Astrocyte (in vitro differentiated cells and primary cell): ENCODE results near the gene OR51I2. TPM values are rescaled to one million over a fixed set of nuclear protein-coding genes. Genes with fewer than 3 reads are reported as not detected.

ENCODE experiments used
- DNase-seq: peaks from one replicate; pipeline ENCODE4 v3.0.0-alpha.2; 2010; ENCODE audit warnings: low read depth
- FAIRE-seq: peaks from 2 replicates; lab custom pipeline; 2011; peaks lifted over from hg19 to GRCh38; lab: Jason Lieb, UNC
- H2AFZ ChIP-seq: 2 replicates; pipeline ENCODE4 v1.6.0; 2012; ENCODE audit warnings: low read depth, low read length, inconsistent platforms
- H3K27ac ChIP-seq: 2 replicates; pipeline ENCODE4 v1.5.1; 2011; ENCODE audit warnings: low read depth, low read length, inconsistent platforms
- H3K27me3 ChIP-seq: 2 replicates; pipeline ENCODE4 v1.6.0; 2011; ENCODE audit warnings: low read length, inconsistent platforms; ENCODE audit not compliant: insufficient read depth
- H3K36me3 ChIP-seq: 2 replicates; pipeline ENCODE4 v1.5.1; 2011; ENCODE audit warnings: low read length, inconsistent platforms; ENCODE audit not compliant: insufficient read depth
- H3K4me1 ChIP-seq: 2 replicates; pipeline ENCODE4 v1.5.1; 2011; ENCODE audit warnings: low read length, inconsistent platforms; ENCODE audit not compliant: insufficient read depth
- H3K4me2 ChIP-seq: 2 replicates; pipeline ENCODE4 v1.6.0; 2012; ENCODE audit warnings: low read length, inconsistent platforms
- H3K4me3 ChIP-seq: 2 replicates; pipeline ENCODE4 v1.5.1; 2011; ENCODE audit warnings: low read depth, mild to moderate bottlenecking, low read length, inconsistent platforms; ENCODE audit not compliant: insufficient read depth
- H3K79me2 ChIP-seq: 2 replicates; pipeline ENCODE4 v1.6.0; 2012; ENCODE audit warnings: mild to moderate bottlenecking, low read length, inconsistent platforms; ENCODE audit not compliant: insufficient read depth
- H3K9ac ChIP-seq: 2 replicates; pipeline ENCODE4 v1.6.0; 2012; ENCODE audit warnings: mild to moderate bottlenecking, low read length, inconsistent platforms
- H3K9me3 ChIP-seq: 2 replicates; pipeline ENCODE4 v1.5.1; 2012; ENCODE audit warnings: low read depth, mild to moderate bottlenecking, low read length, inconsistent platforms; ENCODE audit not compliant: insufficient read depth
- H4K20me1 ChIP-seq: 2 replicates; pipeline ENCODE4 v1.6.0; 2012; ENCODE audit warnings: low read length, inconsistent platforms; ENCODE audit not compliant: insufficient read depth
- H3K27ac Mint-ChIP-seq: one replicate; pipeline ENCODE4 v1.8.0; 2021; ENCODE audit warnings: mild to moderate bottlenecking, mixed read lengths; ENCODE audit not compliant: unreplicated experiment
- H3K27me3 Mint-ChIP-seq: one replicate; pipeline ENCODE4 v1.8.0; 2021; ENCODE audit warnings: low read depth, mixed read lengths; ENCODE audit not compliant: unreplicated experiment
- H3K36me3 Mint-ChIP-seq: one replicate; pipeline ENCODE4 v1.8.0; 2021; ENCODE audit warnings: low read depth, mixed read lengths; ENCODE audit not compliant: unreplicated experiment
- H3K4me1 Mint-ChIP-seq: one replicate; pipeline ENCODE4 v1.8.0; 2021; ENCODE audit warnings: low read depth, mixed read lengths; ENCODE audit not compliant: unreplicated experiment
- H3K4me3 Mint-ChIP-seq: one replicate; pipeline ENCODE4 v1.8.0; 2021; ENCODE audit warnings: mild to moderate bottlenecking, moderate library complexity, mixed read lengths; ENCODE audit not compliant: unreplicated experiment
- H3K9me3 Mint-ChIP-seq: one replicate; pipeline ENCODE4 v1.8.0; 2021; ENCODE audit warnings: mild to moderate bottlenecking, mixed read lengths; ENCODE audit not compliant: unreplicated experiment
- EZH2 ChIP-seq: IDR thresholded peaks from 2 replicates; pipeline ENCODE4 v1.6.1; 2012; ENCODE audit warnings: mild to moderate bottlenecking, low read length, inconsistent platforms; ENCODE audit not compliant: insufficient read depth
- total RNA-seq: library from RNA; stranded (reverse); gene quantifications from 2 replicates; pipeline ENCODE4 v1.2.1, GENCODE V29; 2021
- TF ChIP-seq, protein P1 (sequence below): IDR thresholded peaks from 2 replicates; pipeline ENCODE4 v1.5.1; 2011; ENCODE audit warnings: low read depth, mild to moderate bottlenecking, inconsistent platforms, low read length, moderate library complexity; ENCODE audit not compliant: insufficient read depth

Gene OR51I2
- total RNA-seq, 1 donor from 2014 or later, result not detected

DNA sequence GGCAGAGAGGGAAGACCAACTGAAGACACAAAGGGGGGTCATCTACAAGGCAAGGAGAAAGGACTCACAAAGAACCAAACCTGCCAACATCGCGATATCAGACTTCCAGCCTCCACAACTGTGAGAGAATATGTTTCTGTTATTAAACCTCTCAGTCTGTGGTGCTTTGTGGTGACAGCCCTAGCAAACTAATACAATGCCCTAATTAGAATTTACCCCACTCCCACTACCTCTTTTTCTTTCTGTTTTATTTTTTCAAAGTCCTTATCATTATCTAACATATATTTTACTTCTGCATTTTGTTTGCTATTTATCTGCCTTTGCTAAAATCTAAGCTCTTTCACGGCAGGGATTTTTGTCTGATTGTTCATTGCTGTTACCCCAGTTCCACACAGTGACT lies 36.9 kb downstream of the OR51I2 start:
- Mint-ChIP-seq H3K27me3 (no peaks in the 10 kb centered on the region), H3K4me1 (peaks cover 3% of the 10 kb centered on the region), H3K4me3 (no peak overlapping the region), H3K36me3 (no peaks in the 10 kb centered on the region), H3K27ac (no peak overlapping the region), H3K9me3 (no peaks in the 10 kb centered on the region)
- DNase-seq (no peak), FAIRE-seq (no peak)
- Histone ChIP-seq H3K36me3 (no peaks in the 10 kb centered on the region), H3K9me3 (no peaks in the 10 kb centered on the region), H3K4me3 (no peak overlapping the region), H3K9ac (no peak overlapping the region), H3K4me2 (no peak overlapping the region), H3K27ac (no peak overlapping the region), H3K4me1 (no peaks in the 10 kb centered on the region), H2AFZ (no peak overlapping the region), H3K27me3 (no peaks in the 10 kb centered on the region), H3K79me2 (no peaks in the 10 kb centered on the region), H4K20me1 (no peaks in the 10 kb centered on the region)
- TF ChIP-seq EZH2, result no peak
- TF ChIP-seq, protein P1, sequence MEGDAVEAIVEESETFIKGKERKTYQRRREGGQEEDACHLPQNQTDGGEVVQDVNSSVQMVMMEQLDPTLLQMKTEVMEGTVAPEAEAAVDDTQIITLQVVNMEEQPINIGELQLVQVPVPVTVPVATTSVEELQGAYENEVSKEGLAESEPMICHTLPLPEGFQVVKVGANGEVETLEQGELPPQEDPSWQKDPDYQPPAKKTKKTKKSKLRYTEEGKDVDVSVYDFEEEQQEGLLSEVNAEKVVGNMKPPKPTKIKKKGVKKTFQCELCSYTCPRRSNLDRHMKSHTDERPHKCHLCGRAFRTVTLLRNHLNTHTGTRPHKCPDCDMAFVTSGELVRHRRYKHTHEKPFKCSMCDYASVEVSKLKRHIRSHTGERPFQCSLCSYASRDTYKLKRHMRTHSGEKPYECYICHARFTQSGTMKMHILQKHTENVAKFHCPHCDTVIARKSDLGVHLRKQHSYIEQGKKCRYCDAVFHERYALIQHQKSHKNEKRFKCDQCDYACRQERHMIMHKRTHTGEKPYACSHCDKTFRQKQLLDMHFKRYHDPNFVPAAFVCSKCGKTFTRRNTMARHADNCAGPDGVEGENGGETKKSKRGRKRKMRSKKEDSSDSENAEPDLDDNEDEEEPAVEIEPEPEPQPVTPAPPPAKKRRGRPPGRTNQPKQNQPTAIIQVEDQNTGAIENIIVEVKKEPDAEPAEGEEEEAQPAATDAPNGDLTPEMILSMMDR, result no peak

DNA sequence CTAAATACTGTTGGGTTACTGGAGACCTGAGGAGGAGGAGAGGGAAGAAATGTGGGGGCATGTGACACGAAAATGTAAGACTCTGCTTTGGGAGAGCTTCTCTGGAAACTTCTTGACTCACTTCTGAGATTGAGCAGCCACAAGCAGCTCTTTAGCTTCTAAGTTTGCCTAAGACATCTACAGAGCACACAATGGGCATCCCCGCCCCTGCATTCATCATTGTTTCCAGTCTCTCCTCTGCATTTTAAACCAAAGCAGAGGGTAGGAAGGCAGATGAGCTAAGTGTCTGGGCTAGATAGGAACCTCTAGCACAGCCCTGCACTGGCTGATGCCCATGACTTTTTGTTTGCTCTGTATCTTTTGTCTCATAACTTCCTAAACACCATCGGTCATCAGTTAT lies 37.3 kb downstream of the OR51I2 start:
- no peaks in the 10 kb centered on the region for H3K9me3 Mint-ChIP-seq
- no peak for FAIRE-seq
- no peaks in the 10 kb centered on the region for H3K36me3 ChIP-seq
- H3K27me3 ChIP-seq, result no peaks in the 10 kb centered on the region
- H3K4me3 ChIP-seq, result no peak overlapping the region
- no peak overlapping the region for H3K27ac Mint-ChIP-seq
- H3K27ac ChIP-seq, result no peak overlapping the region
- H3K9ac ChIP-seq, result no peak overlapping the region
- TF ChIP-seq EZH2, result no peak
- TF ChIP-seq, protein P1, result no peak
- no peaks in the 10 kb centered on the region for H3K9me3 ChIP-seq
- peaks cover 3% of the 10 kb centered on the region for H3K4me1 Mint-ChIP-seq
- H3K36me3 Mint-ChIP-seq, result no peaks in the 10 kb centered on the region
- H3K4me1 ChIP-seq, result no peaks in the 10 kb centered on the region
- no peaks in the 10 kb centered on the region for H3K27me3 Mint-ChIP-seq
- no peak overlapping the region for H2AFZ ChIP-seq
- H3K79me2 ChIP-seq, result no peaks in the 10 kb centered on the region
- no peak overlapping the region for H3K4me2 ChIP-seq
- no peak overlapping the region for H3K4me3 Mint-ChIP-seq
- no peaks in the 10 kb centered on the region for H4K20me1 ChIP-seq
- DNase-seq, result no peak

GRCh38 chr11:5488385-5488784 lies 39.3 kb downstream of the OR51I2 start, which contains the start of gene OR52D1:
OR52D1 (plus strand) TSS chr11:5488685; CDS start chr11:5488707, 22 bp downstream.
- TF ChIP-seq, protein P1, result no peak
- no peak for TF ChIP-seq EZH2
- H3K4me3 ChIP-seq, result no peak within 1 kb of the TSS
- no peak within 1 kb of the TSS for H3K27ac ChIP-seq
- no peaks in the 10 kb centered on the region for H4K20me1 ChIP-seq
- no peak within 1 kb of the TSS for H3K4me2 ChIP-seq
- Mint-ChIP-seq H3K4me1 (peaks cover 3% of the 10 kb centered on the region), H3K4me3 (no peak within 1 kb of the TSS), H3K9me3 (peaks cover 2% of the 10 kb centered on the region), H3K36me3 (no peaks in the 10 kb centered on the region), H3K27me3 (no peaks in the 10 kb centered on the region), H3K27ac (no peak within 1 kb of the TSS)
- H3K36me3 ChIP-seq, result no peaks in the 10 kb centered on the region
- H3K9ac ChIP-seq, result no peak within 1 kb of the TSS
- H3K9me3 ChIP-seq, result no peaks in the 10 kb centered on the region
- DNase-seq (no peak), FAIRE-seq (no peak)
- H2AFZ ChIP-seq, result no peak within 1 kb of the TSS
- H3K4me1 ChIP-seq, result no peaks in the 10 kb centered on the region
- H3K79me2 ChIP-seq, result no peaks in the 10 kb centered on the region
- H3K27me3 ChIP-seq, result no peaks in the 10 kb centered on the region
